Neutrophil (primary cell): ENCODE data around the gene PTPRN2.

ENCODE experiments used
- H3K27ac ChIP-seq: fragments of 200-600 bp; sonication (generic); 2 replicates; pipeline ENCODE4 v1.5.1; 2016; ENCODE audit warnings: mild to moderate bottlenecking, moderate library complexity
- H3K27me3 ChIP-seq: fragments of 200-600 bp; sonication (generic); 2 replicates; pipeline ENCODE4 v1.6.0; 2016; ENCODE audit warnings: mild to moderate bottlenecking
- H3K36me3 ChIP-seq: fragments of 200-600 bp; sonication (generic); 2 replicates; pipeline ENCODE4 v1.5.1; 2017
- H3K4me1 ChIP-seq, 2 experiments: fragments of 200-600 bp in 1 of 2; sonication (generic) in 1 of 2; 1 replicate in 1 of 2; 2 replicates in 1 of 2; pipeline versions ENCODE4 v1.5.1 to v1.6.1; 2013 to 2016; ENCODE audit warnings: low read depth in 1 of 2, low read length in 1 of 2, mild to moderate bottlenecking in 1 of 2, moderate library complexity in 1 of 2; ENCODE audit not compliant: control insufficient read depth in 1 of 2, insufficient read depth in 1 of 2
- H3K4me3 ChIP-seq, 2 experiments: fragments of 200-600 bp in 1 of 2; sonication (generic) in 1 of 2; 1 replicate in 1 of 2; 2 replicates in 1 of 2; pipeline ENCODE4 v1.5.1; 2013 to 2016; ENCODE audit warnings: low read depth in 1 of 2, low read length in 1 of 2, mild to moderate bottlenecking in 1 of 2, moderate library complexity in 1 of 2
- H3K9me3 ChIP-seq: fragments of 200-600 bp; sonication (generic); 2 replicates; pipeline ENCODE4 v1.5.1; 2016
- CTCF ChIP-seq: fragments of 200-600 bp; sonication (generic); IDR thresholded peaks from 2 replicates; pipeline ENCODE4 v1.5.1; 2016; ENCODE audit warnings: antibody characterized with exemption

Gene PTPRN2

GRCh38 chr7:158560386-158560785 lies 27.2 kb downstream of the PTPRN2 start:
- Histone ChIP-seq H3K27ac (no peak overlapping the region), H3K4me3 (no peak overlapping the region), H3K4me1 (no peaks in the 10 kb centered on the region), H3K27me3 (peaks cover 30% of the 10 kb centered on the region), H3K36me3 (no peaks in the 10 kb centered on the region), H3K9me3 (no peaks in the 10 kb centered on the region)
- TF ChIP-seq CTCF, result no peak

GRCh38 chr7:158559356-158559755 lies 28.3 kb downstream of the PTPRN2 start:
- peaks cover 19% of the 10 kb centered on the region for H3K27me3 ChIP-seq
- no peak overlapping the region for H3K27ac ChIP-seq
- H3K36me3 ChIP-seq, result no peaks in the 10 kb centered on the region
- no peak for TF ChIP-seq CTCF
- no peaks in the 10 kb centered on the region for H3K4me1 ChIP-seq
- no peak overlapping the region for H3K4me3 ChIP-seq
- H3K9me3 ChIP-seq, result no peaks in the 10 kb centered on the region

GRCh38 chr7:158558816-158559215 lies 28.8 kb downstream of the PTPRN2 start:
- Histone ChIP-seq H3K9me3 (no peaks in the 10 kb centered on the region), H3K4me1 (no peaks in the 10 kb centered on the region), H3K36me3 (no peaks in the 10 kb centered on the region), H3K27me3 (peaks cover 14% of the 10 kb centered on the region), H3K4me3 (no peak overlapping the region), H3K27ac (no peak overlapping the region)
- no peak for TF ChIP-seq CTCF

- no peak overlapping the region for H3K4me3 ChIP-seq
- no peaks in the 10 kb centered on the region for H3K4me1 ChIP-seq
- TF ChIP-seq CTCF, result no peak
- H3K36me3 ChIP-seq, result no peaks in the 10 kb centered on the region
- peaks cover 5% of the 10 kb centered on the region for H3K27me3 ChIP-seq
- H3K9me3 ChIP-seq, result no peaks in the 10 kb centered on the region
- H3K27ac ChIP-seq, result no peak overlapping the region
Observed at GRCh38 chr7:158557441-158557755, 30.2 kb downstream of the PTPRN2 start.

- TF ChIP-seq CTCF, result no peak
- H3K27ac ChIP-seq, result no peak overlapping the region
- H3K27me3 ChIP-seq, result peaks cover 5% of the 10 kb centered on the region
- H3K9me3 ChIP-seq, result no peaks in the 10 kb centered on the region
- H3K36me3 ChIP-seq, result no peaks in the 10 kb centered on the region
- no peaks in the 10 kb centered on the region for H3K4me1 ChIP-seq
- H3K4me3 ChIP-seq, result no peak overlapping the region
Observed at GRCh38 chr7:158556721-158557440, 30.7 kb downstream of the PTPRN2 start.
